ENCODE results near the gene ANTXRL.

GRCh38 chr10:46257099-46257498 is 29.7 kb upstream of the ANTXRL start:
- TF ChIP-seq CTCF (conservative IDR thresholded peaks at IDR 0.05 in 1 of 2, IDR thresholded peaks at IDR 0.05 in 1 of 2; ENCODE audit: extremely low read depth in 1 of 2, insufficient read depth in 1 of 2, low read depth in 1 of 2, low read length in 2 of 2) (no peak), EZH2 (IDR thresholded peaks at IDR 0.05; ENCODE audit: borderline replicate concordance, low read length) (no peak)
